Ureter (tissue), 1 donor: Measurements from ENCODE around the gene MAPK12. TPM values are rescaled to one million over a fixed set of nuclear protein-coding genes. Genes with fewer than 3 reads are reported as not detected.
A peak's percentile ranks its signal among the peaks of the same experiment; 100 is the strongest.
"Not testable (repeated sequence)": the region's sequence is repeated elsewhere in the genome, so short reads cannot be mapped to it uniquely, and the experiment has no call there.

ENCODE experiments used
- DNase-seq: peaks from one replicate; pipeline ENCODE4 v3.0.0-alpha.2; 2020; ENCODE audit warnings: low spot score
- total RNA-seq: library from RNA; stranded (reverse); gene quantifications from one replicate; pipeline ENCODE4 v1.2.4, GENCODE V29; 2023
- donor health status: DM: yes; HTN: yes; CAD: no.

The MAPK12 gene
- total RNA-seq, 1 donor from 2014 or later, result 14.1 TPM

DNA sequence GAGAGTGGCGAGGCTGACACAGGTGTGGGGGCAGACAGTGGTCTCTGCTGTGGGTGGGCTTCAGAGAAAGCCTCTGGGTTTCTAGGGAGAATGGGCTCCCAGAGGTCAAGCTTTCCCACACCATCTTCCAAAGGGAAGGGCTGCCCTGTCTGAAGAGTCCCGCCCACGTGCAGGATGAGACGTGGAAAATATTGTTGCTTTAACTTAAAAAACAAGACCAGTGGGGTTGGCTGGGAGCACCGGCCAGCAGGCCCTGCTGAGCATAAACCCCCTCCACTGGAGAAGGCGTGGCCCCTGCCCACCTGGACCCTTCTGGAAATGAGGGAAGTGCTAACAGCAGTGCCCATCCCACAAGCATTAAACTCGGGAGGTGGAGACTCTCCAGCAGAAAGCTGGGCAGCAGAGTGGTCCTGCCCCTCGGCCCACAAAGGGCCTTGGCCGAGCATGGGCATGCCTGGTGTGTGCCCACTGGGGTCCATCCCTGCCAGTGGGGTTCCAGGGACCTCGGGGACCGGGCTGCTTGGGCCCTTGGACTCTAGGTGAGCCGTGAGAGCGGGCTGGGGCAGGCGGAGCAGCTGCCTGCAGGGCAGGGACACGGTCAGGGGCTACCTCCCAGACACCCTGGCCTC, 45.3 kb downstream of the MAPK12 start:
- DNase-seq, result no peak

DNA sequence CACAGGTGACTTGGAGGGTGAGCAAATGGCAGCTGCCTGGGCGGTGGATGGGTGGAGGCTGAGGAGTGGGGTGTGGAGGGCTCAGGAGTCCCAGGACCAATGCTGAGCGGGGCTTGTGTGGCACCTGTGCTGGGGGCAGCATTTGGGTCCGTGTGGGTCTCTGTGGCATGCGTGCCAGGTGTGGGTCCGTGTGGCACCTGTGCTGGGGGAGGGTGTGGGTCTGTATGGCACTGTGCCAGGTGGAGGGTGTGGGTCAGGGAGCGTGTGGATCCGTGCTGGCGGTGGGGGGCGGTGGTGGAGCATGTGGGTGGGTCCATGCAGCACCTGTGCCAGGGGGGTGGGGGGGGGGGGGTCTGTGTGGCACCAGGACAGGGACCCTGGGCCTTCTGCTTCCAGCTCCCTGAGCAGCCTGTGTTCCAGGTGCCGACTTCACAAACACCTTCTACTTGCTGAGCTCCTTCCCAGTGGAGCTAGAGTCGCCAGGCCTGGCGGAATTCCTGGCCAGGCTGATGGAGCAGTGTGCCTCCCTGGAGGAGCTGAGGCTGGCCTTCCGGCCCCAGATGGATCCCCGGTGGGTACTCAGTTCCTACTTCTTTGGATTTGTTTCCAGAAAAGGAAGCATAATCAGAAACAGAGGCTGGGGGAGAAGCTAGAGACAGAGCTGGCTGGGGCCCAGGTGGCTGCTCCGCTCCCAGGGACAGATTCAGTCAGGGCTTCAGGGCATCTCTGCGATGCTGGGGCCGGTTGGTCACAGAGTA, 46.0 kb downstream of the MAPK12 start:
- DNase-seq, result no peak

DNA sequence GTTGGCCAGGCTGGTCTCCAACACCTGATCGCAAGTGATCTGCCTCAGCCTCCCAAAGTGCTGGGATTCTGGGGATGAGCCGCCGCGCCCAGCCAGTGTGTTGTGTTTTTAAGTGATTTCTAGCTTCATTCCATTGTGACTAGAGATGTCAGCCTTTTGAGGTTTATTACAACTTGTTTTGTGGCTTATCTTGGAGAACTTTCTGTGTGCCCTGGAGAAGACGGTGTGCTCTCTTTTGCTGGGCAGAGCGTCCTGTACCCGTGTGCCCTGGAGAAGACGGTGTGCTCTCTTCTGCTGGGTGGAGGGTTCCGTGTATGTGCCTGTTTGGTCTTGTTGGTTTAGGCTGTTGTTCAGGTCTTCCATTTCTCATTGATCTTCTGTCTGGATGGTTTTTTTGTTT, 48.2 kb downstream of the MAPK12 start:
- DNase-seq, result no peak

DNA sequence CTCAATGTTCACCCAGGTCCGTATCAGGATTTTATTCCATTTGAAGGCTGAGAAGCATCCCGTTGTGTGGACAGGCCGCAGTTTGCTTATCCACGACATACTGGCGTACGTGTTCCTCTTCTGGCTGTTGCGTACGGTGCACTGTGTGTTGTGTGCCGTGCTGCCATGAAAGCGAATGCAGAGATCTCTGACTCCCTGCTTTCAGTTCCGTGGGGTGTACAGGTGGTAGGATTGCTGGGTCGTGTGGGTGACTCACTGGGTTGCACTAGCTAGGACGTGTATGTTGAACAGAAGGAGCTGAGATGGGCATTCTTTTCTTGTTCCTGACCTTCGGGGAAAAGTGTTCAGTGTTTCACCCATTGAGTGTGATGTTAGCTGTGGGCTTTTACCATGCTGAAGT, 50.3 kb downstream of the MAPK12 start:
- DNase-seq, result no peak

DNA sequence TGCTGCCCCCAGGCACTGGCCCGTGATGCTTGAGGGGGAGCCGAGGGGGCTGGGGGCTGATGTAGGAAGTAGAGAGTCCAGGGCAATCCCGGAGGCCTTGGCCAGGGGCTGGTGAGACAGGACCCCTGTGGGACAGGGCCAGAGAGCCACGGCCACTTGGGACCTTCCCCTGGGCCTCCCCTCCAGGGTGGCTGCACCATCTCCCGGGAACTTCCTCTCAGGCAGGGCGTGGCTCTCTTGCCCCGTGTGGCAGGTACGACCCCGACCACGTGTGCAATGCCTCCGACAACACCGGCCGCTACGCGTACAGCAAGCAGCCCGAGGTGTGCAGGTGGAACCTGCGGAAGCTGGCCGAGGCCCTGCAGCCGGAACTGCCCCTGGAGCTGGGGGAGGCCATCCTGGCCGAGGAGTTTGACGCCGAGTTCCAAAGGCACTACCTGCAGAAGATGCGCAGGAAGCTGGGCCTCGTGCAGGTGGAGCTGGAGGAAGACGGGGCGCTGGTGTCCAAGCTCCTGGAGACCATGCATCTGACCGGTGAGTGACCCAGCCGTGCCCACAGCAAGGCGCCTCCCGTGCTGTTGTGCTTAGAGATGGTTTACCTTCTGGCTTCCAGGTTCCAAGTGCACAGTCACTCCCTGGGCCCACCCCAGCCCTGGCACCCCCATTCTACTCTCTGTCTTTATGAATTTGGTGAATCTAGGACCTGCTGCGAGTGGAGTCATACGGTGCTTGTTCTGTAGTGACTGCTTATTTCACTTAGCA, 50.9 kb downstream of the MAPK12 start:
- no peak for DNase-seq

DNA sequence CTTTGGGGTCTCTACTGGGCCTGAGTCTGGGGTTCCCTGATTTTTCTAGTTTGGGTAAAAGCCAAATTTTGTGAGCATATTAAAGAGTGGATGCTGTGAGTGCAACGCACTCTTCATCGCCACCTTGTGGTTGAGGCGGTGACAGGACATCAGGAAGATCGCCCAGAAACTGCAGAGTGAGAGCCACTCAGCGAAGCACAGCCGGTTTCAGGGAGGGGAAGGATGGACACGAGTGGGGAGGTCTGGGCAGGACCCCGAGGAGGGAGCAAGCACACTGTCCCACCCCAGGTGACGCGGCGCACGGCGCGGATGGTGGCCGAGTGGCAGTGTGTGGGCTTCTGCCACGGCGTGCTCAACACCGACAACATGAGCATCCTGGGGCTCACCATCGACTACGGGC, 51.6 kb downstream of the MAPK12 start:
- DNase-seq, result peak; percentile 55

DNA sequence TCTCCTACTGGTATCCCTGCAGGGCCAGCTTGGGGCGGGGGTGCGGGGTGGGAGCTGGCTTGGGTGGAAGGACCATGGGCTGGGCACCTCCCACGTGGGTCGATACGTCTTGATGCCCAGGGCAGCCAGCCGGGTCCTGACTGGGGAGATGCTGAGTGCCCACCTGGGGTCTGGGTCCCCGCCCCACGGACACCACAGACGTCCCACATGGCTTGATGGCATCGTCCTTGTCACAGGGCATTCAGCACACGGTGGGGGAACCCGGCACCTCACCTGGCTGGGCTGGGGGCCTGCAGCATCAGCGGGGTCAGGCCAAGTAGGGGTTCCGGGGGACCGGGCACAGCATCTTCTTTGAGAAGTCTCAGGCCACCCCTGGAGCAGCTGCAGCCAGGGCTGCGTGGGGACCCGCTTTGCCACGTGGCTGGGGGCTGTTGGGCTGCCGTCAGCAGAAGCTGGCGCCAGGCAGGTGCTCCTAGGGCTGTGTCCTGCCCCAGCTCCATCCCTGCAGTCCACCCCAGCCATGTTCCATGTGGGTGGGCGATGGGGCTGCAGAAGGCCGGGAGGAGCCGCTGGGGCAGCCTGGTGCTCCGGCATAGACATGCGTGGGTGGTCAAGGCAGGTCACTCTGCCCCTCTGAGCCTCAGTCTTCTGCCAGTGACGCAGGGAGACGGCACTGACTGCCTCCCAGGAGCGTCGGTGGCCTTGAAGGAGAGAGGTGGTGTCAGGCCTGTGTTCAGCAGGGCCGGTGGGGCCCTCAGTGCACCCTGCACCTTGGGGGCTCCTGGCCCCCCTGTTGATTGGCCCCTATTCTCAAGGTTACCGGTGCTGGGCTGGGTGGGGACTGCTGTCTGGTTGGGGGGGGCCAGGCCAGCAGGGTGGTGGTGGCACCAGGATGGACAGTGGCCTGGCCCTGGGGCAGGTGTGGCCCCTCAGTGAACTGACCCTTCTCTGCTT, 52.3 kb downstream of the MAPK12 start:
- peak; percentile 44 for DNase-seq

DNA sequence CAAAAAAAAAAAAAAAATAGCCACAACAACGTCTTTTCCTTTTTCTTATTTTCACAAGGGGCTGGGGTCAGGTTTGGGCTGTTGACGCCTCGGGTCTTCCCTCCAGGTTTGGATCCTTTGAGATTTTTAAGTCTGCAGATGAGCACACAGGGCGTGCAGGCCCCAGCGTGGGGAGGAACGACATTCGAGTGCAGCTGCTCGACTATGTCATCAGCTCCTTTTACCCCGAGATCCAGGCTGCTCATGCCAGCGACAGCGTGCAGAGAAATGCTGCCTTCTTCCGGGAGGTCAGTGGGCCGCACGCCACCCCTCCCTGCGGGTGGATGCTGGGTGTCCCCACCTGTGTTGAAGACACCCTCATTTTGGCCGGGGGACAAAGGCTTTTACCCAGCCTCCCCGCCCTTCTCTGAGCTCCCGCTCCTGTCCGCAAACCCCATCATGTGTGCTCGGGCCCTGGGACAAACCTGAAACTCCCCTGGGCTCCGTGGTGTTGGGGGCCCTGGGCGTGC, 53.0 kb downstream of the MAPK12 start:
- no peak for DNase-seq

DNA sequence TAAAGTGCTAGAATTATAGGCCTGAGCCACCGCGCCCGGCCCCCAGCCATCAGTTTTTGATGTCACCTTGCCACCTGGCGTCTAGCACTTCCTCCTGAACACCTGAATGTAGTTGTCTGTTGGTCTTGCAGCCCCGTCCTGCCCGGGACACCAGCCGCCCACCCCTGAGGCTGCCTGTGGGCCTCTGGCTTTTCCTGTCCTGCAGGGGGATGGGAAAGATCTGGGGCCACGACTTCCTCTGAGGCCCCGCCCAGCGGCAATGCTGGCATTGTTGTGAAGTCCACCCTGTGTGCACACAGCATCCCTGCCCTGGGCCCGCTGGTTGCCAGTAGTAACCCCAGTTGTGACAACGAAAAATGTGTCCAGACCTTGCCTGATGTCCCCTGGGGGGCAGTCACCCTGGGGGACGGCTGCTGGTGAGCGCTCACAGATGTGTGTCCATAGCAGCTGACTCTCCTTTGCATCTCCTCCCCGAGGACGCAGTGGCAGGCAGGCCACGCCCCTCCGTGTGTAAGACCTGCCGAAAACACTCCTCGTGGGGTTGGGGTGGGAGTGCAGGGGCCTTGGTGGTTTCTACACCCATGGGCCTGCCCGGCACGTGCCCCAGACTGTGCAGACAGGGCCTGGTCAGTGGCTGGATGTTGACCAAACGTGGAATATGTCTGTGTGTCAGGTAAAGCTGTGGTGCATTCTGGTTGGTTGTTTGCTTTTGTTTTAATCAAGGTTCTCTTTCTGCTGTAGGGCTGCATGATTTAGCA, 53.9 kb downstream of the MAPK12 start:
- no peak for DNase-seq

DNA sequence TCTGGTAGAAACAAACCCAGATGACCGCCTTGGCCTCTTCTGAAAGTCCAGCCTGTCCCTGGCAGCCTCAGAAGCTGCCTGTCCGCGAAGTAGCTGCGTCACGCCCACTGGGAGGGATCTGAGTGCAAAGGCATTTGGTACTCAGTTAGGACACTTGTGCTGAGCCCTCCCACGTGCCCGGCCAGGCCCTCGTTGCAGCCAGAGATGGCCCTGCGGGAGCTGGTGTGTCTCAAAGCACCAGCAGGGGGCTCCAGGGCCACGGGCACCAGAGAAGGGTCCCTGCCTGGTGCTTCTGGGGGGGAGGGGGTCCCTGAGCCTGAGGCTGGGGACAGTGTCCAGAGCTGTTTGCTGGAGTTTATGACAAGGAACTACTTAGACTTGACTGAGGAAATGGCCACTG, 54.9 kb downstream of the MAPK12 start:
- DNase-seq, result no peak

DNA sequence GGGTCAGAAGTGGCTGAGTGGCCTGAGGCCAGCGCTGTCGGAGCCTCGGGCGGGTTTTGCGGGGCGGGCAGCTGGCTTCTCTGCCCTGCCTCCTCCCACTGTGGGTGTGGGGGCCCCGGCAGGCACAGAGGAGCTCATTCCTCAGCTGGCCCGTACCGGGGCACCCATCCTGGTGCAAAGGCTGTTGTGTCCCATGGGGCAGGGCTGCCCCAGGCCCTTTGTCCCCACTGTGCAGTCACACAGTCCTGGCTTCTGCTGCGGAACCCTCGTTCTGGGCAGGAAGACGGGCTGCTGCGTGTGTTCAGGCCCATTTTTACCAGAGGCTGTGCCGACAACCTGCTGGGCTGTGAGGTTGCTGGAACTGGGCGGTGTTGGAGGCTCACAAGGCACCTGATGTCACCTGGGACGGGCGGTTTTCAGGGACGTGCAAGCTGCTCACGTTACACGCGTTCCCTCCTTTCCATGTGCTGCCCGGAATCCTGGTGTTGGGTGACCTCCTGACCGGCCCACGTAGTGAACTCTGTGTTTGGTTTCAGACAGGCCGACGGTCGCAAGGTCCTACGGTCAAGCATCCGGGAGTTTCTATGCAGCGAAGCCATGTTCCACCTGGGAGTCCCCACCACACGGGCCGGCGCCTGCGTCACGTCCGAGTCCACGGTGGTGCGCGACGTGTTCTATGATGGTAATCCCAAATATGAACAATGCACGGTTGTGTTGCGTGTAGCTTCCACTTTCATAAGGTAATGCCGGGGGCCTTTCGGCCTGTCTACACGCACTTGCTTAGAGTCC, 55.5 kb downstream of the MAPK12 start:
- DNase-seq, result no peak

DNA sequence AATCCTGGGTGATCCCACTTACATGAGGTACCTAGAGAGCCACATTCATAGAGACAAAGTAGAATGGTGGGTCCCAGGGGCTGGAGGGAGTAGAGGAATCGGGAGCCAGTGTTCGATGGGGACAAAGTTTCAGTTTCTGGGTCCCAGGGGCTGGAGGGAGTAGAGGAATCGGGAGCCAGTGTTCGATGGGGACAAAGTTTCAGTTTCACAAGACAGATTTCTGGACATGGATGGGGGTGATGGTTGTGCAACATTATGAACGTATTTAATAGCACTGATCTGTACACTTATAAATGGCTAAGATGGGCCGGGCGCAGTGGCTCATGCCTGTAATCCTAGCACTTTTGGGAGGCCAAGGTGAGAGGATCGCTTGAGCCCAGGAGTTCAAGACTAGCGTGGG, 56.5 kb downstream of the MAPK12 start:
- not testable (repeated sequence) for DNase-seq

DNA sequence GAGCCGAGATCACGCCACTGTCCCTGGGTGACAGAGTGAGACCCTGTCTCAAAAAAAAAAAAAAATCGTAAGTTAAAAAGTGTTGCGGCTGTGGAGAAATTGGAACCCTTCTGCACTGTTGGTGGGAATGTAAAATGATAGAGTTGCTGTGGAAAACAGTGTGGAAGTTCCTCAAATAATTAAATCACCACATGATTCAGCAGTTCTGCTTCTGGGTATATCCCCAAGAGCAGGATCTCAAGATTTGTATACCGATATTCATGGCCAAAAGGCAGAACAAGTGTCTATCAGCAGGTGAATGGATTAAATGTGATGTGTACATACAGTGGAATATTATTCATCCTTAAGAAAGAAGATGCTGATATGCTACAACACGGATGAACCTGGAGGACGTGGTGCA, 56.9 kb downstream of the MAPK12 start:
- DNase-seq, result no peak

DNA sequence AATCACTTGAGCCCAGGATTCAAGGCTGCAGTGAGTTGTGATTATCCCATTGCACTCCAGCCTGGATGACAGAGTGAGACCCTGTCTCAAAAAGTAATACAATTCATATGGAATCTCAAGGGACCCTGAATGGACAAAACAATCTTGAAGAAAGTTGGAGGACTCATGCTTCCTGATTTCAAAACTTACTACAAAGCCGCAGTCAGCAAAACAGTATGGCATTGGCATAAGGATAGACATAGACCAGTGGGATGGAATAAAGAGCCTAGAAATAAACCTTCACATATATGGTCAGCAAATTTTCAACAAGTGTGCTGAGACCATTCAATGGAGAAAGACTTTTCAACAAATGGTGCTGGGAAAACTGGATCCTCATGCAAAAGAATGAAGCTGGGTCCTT, 58.2 kb downstream of the MAPK12 start:
- no peak for DNase-seq

Other genes starting within 250 kb of the MAPK12 start
- not detected for gene IL17REL, start 248.9 kb downstream of the MAPK12 start, total RNA-seq
- gene TTLL8, start 203.4 kb downstream of the MAPK12 start, total RNA-seq, result not detected
- gene MLC1, start 176.3 kb downstream of the MAPK12 start, total RNA-seq, result 0.34 TPM
- gene MOV10L1, start 171.7 kb downstream of the MAPK12 start, total RNA-seq, result 0.26 TPM
- 1.9 TPM for gene PANX2, start 91.0 kb downstream of the MAPK12 start, total RNA-seq
- 64.5 TPM for gene TRABD, start 75.8 kb downstream of the MAPK12 start, total RNA-seq
- gene SELENOO, start 60.7 kb downstream of the MAPK12 start, total RNA-seq, result 24.7 TPM
- 57.2 TPM for gene TUBGCP6, start 16.7 kb downstream of the MAPK12 start, total RNA-seq
- gene HDAC10, start 10.4 kb downstream of the MAPK12 start, total RNA-seq, result 52.4 TPM
- 15.4 TPM for gene MAPK11, start 8.7 kb upstream of the MAPK12 start, total RNA-seq
- gene PLXNB2, start 46.0 kb upstream of the MAPK12 start, total RNA-seq, result 443 TPM
- 21.4 TPM for gene DENND6B, start 65.3 kb upstream of the MAPK12 start, total RNA-seq
- gene PPP6R2, start 81.6 kb upstream of the MAPK12 start, total RNA-seq, result 63.5 TPM
- 79.2 TPM for gene SBF1, start 213.4 kb upstream of the MAPK12 start, total RNA-seq
- gene ADM2, start 219.9 kb upstream of the MAPK12 start, total RNA-seq, result 4.6 TPM
- not detected for gene MIOX, start 225.2 kb upstream of the MAPK12 start, total RNA-seq
- gene LMF2, start 246.0 kb upstream of the MAPK12 start, total RNA-seq, result 63.6 TPM
- 37.7 TPM for gene NCAPH2, start 246.5 kb upstream of the MAPK12 start, total RNA-seq